Sciatic nerve (tissue), 2 donors: ENCODE results near the gene HOMER2. TPM values are rescaled to one million over a fixed set of nuclear protein-coding genes. Genes with fewer than 3 reads are reported as not detected.
A peak's percentile ranks its signal among the peaks of the same experiment; 100 is the strongest.
"Not testable (repeated sequence)": the region's sequence is repeated elsewhere in the genome, so short reads cannot be mapped to it uniquely, and the experiment has no call there.

ENCODE experiments used
- ATAC-seq: fragments of 200-7000 bp; cut with Tn5 transposase; one replicate; pipeline ENCODE4 v1.9.1; 2020; ENCODE audit warnings: mild to moderate bottlenecking, moderate library complexity
- DNase-seq: peaks from one replicate; pipeline ENCODE4 v3.0.0-alpha.2; 2020; ENCODE audit warnings: low spot score
- intact Hi-C: fragments of 100-400 bp; cut with DNase I; formaldehyde crosslinking; loops from one replicate; pipeline ENCODE4 v1.14.2; 2022
- total RNA-seq: library from RNA; stranded (reverse); fragmentation: NEBNext Ultra II Directional; extraction: Animal tissue kit (Norgen Biotek cat#: 25700); gene quantifications from one replicate; pipeline ENCODE4 v1.2.1, GENCODE V29; 2021
- donor health status: DM: no; HTN: no; CAD: no.
- donor health status: DM: no; HTN: no; CAD: no.

Gene HOMER2
- 13.2 TPM for total RNA-seq

- intact Hi-C loops = no loop called here
- ATAC-seq (peak; percentile 54), DNase-seq (peak; percentile 63)
These were observed at the start of gene HOMER2 for GRCh38 chr15:82952158-82953081. Gene HOMER2 (minus strand): TSS chr15:82952720. CDS start chr15:82952535, 185 bp downstream.

- ATAC-seq, intact Hi-C loops, DNase-seq: not testable (repeated sequence)
These were observed 48.1 kb upstream of the HOMER2 start for GRCh38 chr15:83000672-83001031.

GRCh38 chr15:82999905-83000671, 47.6 kb upstream of the HOMER2 start:
- DNase-seq (no peak), ATAC-seq (peak; percentile 80)
- intact Hi-C loops = no loop called here

GRCh38 chr15:82999426-82999825, 46.9 kb upstream of the HOMER2 start:
- ATAC-seq (no peak), DNase-seq (no peak)
- intact Hi-C loops = no loop called here

- ATAC-seq (no peak), DNase-seq (no peak)
- intact Hi-C loops = no loop called here
These were observed 43.4 kb upstream of the HOMER2 start for GRCh38 chr15:82995938-82996337.

GRCh38 chr15:82995076-82995475, 42.6 kb upstream of the HOMER2 start:
- DNase-seq = no peak
- intact Hi-C loops = no loop called here
- ATAC-seq = no peak

GRCh38 chr15:82993144-82993543, 40.6 kb upstream of the HOMER2 start:
- DNase-seq (no peak), ATAC-seq (no peak)
- intact Hi-C loops = no loop called here

GRCh38 chr15:82992436-82992998, 40.0 kb upstream of the HOMER2 start:
- DNase-seq (no peak), ATAC-seq (no peak)
- intact Hi-C loops = no loop called here

- no peak for DNase-seq
- intact Hi-C loops = no loop called here
These were observed 33.9 kb upstream of the HOMER2 start for GRCh38 chr15:82986442-82986780.

GRCh38 chr15:82985688-82986441, 33.3 kb upstream of the HOMER2 start, which contains the start of gene RAMAC:
Gene RAMAC (plus strand): TSS chr15:82986210. CDS start chr15:82989019, 2,809 bp downstream.
- intact Hi-C loops = no loop called here
- DNase-seq (peak; percentile 94), ATAC-seq (peak; percentile 99)

More at GRCh38 chr15:82986442-82986780, 33.9 kb upstream of the HOMER2 start:
- ATAC-seq = no peak

- DNase-seq = no peak
- intact Hi-C loops = no loop called here
- ATAC-seq = no peak
These were observed 28.5 kb upstream of the HOMER2 start for GRCh38 chr15:82980981-82981380.

- intact Hi-C loops = no loop called here
- ATAC-seq (no peak), DNase-seq (no peak)
These were observed 27.2 kb upstream of the HOMER2 start for GRCh38 chr15:82979726-82980125.

GRCh38 chr15:82978438-82978837, 25.9 kb upstream of the HOMER2 start:
- intact Hi-C loops = no loop called here
- ATAC-seq = no peak
- no peak for DNase-seq

- ATAC-seq = no peak
- intact Hi-C loops = no loop called here
- no peak for DNase-seq
These were observed 24.6 kb upstream of the HOMER2 start for GRCh38 chr15:82977076-82977475.

GRCh38 chr15:82972990-82973389, 20.5 kb upstream of the HOMER2 start:
- intact Hi-C loops = no loop called here
- no peak for ATAC-seq
- no peak for DNase-seq

GRCh38 chr15:82971218-82971984, 18.9 kb upstream of the HOMER2 start:
- no peak for ATAC-seq
- intact Hi-C loops = no loop called here
- DNase-seq = no peak

GRCh38 chr15:82970696-82971095, 18.2 kb upstream of the HOMER2 start:
- ATAC-seq = no peak
- intact Hi-C loops = no loop called here
- DNase-seq = no peak

- ATAC-seq = no peak
- intact Hi-C loops = no loop called here
- no peak for DNase-seq
These were observed 17.7 kb upstream of the HOMER2 start for GRCh38 chr15:82970078-82970686.
